Measurements from ENCODE around the gene DUSP22.
"Not testable (repeated sequence)": the region's sequence is repeated elsewhere in the genome, so short reads cannot be mapped to it uniquely, and the experiment has no call there.

Gene DUSP22

GRCh38 chr6:366389-367297, 74.4 kb downstream of the DUSP22 start:
- DNase-seq, result no peak

DNA sequence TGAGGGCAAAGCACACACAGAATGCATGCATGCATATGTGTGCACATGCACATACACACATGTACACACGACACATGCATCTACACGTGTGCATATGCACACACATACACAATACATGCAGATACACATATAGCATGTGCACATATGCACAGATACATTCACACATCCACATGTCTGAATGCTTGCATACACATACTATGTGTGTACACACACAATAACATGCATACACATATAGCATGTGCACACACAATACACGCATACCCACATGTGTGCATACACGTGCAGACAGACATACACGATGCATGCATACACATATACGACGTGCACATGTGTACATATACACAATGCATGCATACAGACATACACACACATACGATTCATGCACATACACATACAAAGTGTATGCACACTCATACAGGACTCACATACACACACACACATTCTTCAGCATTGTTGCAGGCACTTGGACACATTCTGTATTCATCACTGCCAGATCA, 75.1 kb downstream of the DUSP22 start:
- no peak for DNase-seq

- DNase-seq, result no peak
These were observed 75.8 kb downstream of the DUSP22 start for GRCh38 chr6:367891-368630.

DNA sequence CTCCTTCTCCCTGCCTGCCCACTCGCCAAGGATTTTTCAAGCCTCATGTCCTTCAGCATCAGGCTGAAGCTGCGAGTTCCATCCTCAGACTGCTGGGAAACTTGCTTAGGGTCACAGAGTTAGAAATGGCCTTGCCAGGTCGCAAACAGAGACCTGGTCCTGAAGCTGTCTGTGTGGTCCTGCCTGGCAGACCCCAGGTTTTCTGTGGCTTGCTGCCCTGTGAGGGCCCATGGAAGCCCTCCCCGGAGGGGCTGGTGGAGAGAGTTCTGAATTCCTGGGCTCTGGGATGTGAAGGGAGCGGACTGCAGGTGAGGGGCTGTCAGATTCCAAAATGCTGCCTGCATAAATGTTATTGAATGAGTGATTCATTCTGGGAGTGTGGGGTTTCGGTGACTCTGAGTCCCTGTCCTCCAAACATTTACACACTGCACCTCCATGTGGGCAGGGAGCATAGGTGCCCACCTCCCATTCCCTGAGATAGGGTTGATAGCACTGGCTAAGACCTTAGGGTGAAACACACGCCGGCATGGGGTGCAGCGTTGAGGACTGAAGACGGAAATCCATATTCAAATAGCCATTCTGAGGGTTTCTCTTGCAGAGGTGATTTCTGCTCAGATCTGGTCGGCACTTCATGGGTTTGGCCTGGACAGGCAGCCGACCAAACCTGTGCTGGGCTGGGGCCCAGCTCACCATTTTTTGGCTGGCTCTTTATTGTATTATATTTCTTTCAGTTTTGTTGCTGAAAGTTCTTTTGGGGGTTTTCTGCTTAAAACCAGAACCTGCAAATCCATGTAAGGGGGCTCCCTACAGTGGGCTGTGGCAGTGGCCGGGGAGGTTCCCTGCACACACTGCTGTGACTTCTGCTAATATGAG, 77.5 kb downstream of the DUSP22 start:
- DNase-seq, result no peak

DNA sequence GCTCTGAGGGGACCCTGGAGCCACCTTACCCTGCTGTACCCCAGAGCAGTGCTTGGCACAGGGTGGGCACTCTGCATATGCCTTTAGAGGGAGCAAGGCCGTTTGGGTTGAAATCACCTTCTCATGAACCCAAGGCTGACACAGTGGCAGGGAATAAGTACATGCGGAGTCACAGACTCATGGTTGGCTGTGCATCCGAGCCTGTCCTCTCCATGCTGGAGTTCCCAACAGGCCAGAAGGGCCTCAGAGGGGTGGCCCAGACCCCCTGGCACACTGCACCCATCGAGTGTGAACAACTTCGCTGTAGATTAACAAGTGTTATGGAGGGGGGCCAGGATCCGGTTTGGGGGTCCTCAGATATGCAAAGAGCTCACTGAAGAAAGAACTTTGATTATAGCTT, 78.3 kb downstream of the DUSP22 start:
- no peak for DNase-seq

DNA sequence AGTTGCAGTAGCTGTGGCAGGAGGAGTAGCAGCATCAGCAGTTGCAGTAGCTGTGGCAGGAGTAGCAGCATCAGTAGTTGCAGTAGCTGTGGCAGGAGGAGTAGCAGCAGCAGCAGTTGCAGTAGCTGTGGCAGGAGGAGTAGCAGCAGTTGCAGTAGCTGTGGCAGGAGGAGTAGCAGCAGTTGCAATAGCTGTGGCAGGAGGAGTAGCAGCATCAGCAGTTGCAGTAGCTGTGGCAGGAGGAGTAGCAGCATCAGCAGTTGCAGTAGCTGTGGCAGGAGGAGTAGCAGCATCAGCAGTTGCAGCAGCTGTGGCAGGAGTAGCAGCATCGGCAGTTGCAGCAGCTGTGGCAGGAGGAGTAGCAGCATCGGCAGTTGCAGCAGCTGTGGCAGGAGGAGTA, 79.6 kb downstream of the DUSP22 start:
- not testable (repeated sequence) for DNase-seq

DNA sequence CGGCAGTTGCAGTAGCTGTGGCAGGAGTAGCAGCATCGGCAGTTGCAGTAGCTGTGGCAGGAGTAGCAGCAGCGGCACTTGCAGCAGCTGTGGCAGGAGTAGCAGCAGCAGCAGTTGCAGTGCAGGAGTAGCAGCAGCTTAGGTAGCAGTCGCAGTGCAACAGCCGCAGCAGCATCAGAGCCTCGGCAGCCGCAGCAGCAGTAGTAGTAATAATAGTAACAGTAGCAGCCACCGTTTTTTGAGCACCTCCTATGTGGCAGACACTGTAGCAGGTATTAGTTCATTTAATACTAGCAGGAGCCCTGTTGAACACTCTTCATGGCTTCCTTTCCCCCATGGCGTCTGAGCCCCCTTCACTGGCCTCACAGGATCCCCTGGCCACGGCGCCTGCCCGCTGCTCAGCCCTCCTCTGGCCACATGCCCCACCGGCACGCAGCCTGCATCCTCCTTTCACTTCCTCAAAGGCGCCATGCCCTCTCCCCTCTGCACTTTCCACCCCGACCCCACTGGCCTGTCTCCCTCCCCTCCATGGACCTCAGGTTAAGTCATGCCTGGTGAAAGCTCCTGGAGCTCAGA, 80.1 kb downstream of the DUSP22 start:
- no peak for DNase-seq

DNA sequence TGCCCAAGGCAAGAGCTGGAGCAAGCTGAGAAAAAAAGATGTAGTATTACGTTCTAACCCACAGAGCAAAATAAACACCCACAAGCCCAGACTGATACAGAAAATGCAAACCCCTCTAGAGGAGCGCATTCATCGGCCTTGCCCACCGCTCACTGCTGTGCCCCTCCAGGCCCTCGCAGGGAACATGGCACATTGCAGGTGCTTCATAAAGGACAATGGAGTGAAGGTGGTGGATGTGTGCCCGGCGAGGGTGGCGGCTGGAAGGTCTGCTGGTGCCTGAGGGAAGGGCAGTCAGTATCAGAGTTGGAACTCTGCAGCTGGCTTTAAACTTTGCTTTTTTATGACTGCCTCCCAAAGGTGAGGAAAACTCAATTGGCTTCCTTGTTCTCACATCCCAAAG, 80.7 kb downstream of the DUSP22 start:
- no peak for DNase-seq

GRCh38 chr6:373773-374724, 81.8 kb downstream of the DUSP22 start:
- DNase-seq, result no peak

DNA sequence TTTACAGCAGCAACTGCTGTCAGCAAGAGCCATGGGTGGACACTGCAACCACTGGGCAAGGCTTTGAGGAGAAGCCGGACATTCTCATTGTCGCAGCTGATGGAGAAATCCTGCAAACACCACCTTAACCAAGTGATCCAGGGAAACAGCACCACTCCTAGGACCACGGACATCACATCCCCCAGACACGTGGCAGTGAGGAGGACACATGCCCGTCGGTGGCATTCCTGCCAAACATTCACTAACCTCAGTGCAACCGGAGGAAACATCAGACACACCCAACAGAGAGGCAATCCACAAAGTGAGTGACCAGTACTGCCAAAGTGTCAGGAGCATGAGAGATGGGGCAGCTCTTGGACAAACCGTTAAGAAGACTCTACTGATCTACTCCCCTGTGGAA, 82.7 kb downstream of the DUSP22 start:
- no peak for DNase-seq

DNA sequence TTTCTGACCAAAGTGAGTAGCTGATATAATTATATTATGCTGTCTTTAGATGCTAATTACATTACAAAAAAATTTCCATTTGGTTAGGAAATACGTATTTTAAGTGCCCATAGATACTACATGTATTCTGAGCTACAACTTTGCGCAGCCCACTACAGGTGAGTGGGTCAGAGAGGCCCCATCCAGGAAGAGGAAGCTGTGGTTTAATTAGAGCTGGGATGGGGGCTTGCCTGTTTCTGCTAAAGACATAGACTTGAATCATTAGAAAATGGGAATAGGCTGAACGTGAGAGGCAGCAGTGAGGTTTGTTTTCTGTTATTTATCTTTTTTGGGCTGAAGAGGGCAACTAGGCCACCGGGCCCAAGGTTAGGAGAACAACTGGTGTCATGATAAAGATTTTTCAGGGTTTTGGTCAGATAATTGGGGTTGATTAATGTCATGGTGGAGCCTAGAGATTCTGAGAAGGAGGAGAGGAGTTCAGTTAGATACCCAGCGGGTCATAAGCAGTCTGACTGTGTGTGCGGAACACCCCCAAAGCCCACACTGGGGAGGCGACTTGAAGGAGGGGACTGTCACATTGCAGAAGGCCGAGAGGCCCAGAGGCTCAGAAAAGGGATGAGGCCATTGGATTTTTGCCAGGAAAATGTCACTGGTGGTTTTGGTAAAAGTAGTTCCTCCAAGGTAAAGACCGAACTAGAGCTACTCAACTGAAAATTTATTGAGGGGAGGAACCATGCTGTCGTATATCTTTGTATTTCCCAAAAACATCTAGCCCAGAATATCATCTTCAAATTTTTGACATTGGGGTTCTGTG, 84.7 kb downstream of the DUSP22 start:
- DNase-seq, result no peak

- DNase-seq, result not testable (repeated sequence)
These were observed 85.3 kb downstream of the DUSP22 start for GRCh38 chr6:377641-378020.

DNA sequence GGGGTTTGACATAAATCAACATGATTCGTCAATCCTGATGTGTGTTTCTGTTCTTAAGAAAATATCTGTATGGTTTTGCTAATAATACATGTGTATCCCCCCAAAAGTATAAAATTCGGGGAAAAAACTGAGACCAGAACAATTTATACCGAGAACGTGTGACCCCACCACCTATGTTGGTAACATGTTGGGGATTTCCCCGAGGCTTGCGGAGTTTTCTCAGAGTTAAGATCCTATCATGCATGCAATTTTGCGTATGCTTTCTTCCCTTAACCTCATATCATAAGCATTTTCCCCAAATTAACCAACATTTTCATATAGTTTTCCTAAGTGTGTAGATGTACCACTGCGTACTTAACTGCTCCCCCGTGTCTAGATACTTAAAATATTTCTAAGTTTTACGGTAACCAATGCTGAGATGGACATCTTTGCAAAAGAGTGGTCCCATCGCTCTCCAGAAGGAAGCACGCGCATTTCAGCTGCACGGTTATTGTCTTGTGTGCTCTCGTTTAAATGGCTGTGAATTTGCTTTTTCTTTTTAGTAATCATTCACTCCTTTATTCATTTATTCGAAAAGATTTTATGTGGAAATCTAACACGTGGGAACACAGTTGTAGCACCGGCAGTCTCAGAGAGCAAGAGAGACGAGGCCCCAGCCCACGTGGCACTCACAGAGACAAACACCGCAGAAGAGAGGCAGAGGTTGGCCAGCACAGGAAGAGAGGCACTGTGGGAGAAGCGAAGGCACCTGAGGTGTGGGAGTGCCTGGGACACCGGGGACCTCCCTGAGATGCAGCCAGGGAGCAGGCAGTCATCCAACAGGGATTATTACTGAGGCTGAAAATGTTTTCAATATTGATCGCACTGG, 86.0 kb downstream of the DUSP22 start:
- no peak for DNase-seq

GRCh38 chr6:378958-379409, 86.7 kb downstream of the DUSP22 start:
- no peak for DNase-seq

- DNase-seq, result no peak
These were observed 87.3 kb downstream of the DUSP22 start for GRCh38 chr6:379410-380181.

GRCh38 chr6:380234-381218, 88.2 kb downstream of the DUSP22 start:
- DNase-seq, result no peak

DNA sequence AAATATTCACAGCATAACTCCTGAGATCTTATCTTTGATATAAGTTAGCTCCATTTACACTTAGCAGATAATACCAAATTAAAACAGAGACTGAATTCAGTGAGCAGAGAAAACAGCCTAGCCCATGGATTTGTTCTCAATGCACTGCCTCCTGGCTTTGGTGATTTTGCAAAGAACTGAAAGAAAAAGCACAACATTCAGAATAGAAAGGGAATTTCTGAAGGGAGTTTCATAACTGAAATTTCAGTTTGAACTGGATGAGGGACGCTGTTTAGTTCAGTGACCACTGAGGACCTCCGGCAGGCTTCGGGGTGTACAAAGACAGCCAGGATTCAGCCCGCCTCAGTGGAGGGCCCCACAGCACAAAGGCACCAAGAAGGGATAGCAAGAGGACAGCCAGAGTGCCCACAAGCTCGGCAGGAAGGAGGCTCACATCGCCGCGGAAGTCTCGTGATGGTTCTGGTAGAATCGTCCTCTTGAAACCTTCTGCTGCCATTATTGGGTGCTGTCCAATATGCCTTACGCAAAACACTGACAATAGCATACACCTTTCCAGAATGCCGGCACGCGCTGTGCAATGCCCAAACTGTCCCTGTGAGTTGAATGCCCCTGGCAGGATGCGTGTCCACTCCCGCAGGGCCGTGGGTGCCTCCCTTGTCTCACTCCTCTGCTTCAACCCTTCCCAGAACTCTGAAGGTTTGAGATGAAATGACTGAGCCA, 89.6 kb downstream of the DUSP22 start:
- DNase-seq, result no peak
